Osteocyte (in vitro differentiated cells): ENCODE data around the gene GAL3ST1. TPM values are rescaled to one million over a fixed set of nuclear protein-coding genes. Genes with fewer than 3 reads are reported as not detected.

ENCODE experiments used
- DNase-seq: peaks from one replicate; pipeline ENCODE4 v3.0.0; 2021; ENCODE audit warnings: mixed read lengths; ENCODE audit not compliant: unreplicated experiment; ENCODE audit errors: extremely low spot score
- H3K27ac Mint-ChIP-seq: one replicate; pipeline ENCODE4 v1.8.0; 2021; ENCODE audit warnings: mild to moderate bottlenecking, mixed read lengths; ENCODE audit not compliant: unreplicated experiment
- H3K27me3 Mint-ChIP-seq: one replicate; pipeline ENCODE4 v1.8.0; 2021; ENCODE audit warnings: mixed read lengths; ENCODE audit not compliant: unreplicated experiment
- H3K36me3 Mint-ChIP-seq: one replicate; pipeline ENCODE4 v1.8.0; 2021; ENCODE audit warnings: mixed read lengths; ENCODE audit not compliant: unreplicated experiment
- H3K4me1 Mint-ChIP-seq: one replicate; pipeline ENCODE4 v1.8.0; 2021; ENCODE audit warnings: mixed read lengths; ENCODE audit not compliant: unreplicated experiment
- H3K4me3 Mint-ChIP-seq: one replicate; pipeline ENCODE4 v1.8.0; 2021; ENCODE audit warnings: mild to moderate bottlenecking, moderate library complexity, mixed read lengths; ENCODE audit not compliant: unreplicated experiment
- H3K9me3 Mint-ChIP-seq: one replicate; pipeline ENCODE4 v1.8.0; 2021; ENCODE audit warnings: mixed read lengths; ENCODE audit not compliant: unreplicated experiment
- CTCF ChIP-seq: fragments of 200-600 bp; sonication (generic); IDR thresholded peaks from 2 replicates; pipeline ENCODE4 v1.5.0; 2021; ENCODE audit warnings: antibody characterized with exemption, mild to moderate bottlenecking, moderate library complexity
- total RNA-seq: library from RNA; stranded (reverse); gene quantifications from 2 replicates; pipeline ENCODE4 v1.2.1, GENCODE V29; 2021

GAL3ST1 gene
- total RNA-seq, 1 donor from 2014 or later: 0.46 TPM

DNA sequence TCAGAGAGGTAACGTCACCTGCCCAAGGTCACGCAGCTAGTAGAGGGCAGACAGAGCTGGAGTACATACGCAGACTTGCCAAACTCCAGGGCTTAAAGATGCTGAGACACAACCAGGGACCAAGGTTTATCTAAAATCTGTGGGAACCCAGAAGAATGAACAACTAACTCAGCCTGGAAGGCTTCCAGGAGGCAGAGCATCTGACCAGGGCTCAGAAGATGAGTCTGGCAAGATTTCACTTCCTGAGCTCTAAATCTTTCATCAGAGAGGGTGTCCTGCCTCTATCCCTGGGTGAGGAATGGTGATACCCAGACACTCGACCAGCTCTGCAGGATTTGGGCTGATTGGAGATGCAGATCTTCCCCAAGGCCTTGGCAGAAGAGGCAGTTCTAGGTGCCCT, 9.1 kb downstream of the GAL3ST1 start:
- Mint-ChIP-seq H3K4me3 (no peak overlapping the region), H3K36me3 (no peaks in the 10 kb centered on the region), H3K9me3 (no peaks in the 10 kb centered on the region), H3K27ac (no peak overlapping the region), H3K27me3 (peaks cover 22% of the 10 kb centered on the region), H3K4me1 (peaks cover 6% of the 10 kb centered on the region)
- TF ChIP-seq CTCF: no peak
- no peak for DNase-seq

DNA sequence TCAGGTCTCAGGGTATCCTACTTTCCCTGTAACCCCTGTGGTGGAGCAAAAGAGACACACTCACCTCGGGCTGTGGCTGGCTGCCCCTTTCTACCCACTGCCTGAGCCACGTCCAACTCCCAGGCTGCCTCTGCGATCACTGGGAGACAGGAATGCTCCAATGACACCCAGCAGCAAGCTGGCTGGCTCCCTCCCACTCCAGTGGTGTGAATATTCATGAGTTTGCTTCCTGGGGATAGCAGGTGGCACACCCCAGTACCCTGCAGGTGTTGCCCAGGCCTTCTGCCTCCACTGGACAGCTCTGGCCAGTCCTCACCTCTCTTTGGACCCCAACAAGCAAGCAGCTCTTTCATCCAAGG, 9.7 kb downstream of the GAL3ST1 start:
- no peaks in the 10 kb centered on the region for H3K9me3 Mint-ChIP-seq
- peaks cover 6% of the 10 kb centered on the region for H3K4me1 Mint-ChIP-seq
- H3K27ac Mint-ChIP-seq: no peak overlapping the region
- no peaks in the 10 kb centered on the region for H3K36me3 Mint-ChIP-seq
- DNase-seq: no peak
- no peak for TF ChIP-seq CTCF
- no peak overlapping the region for H3K4me3 Mint-ChIP-seq
- H3K27me3 Mint-ChIP-seq: peaks cover 22% of the 10 kb centered on the region

GRCh38 chr22:30564045-30564760, 10.3 kb downstream of the GAL3ST1 start:
- Mint-ChIP-seq H3K9me3 (no peaks in the 10 kb centered on the region), H3K27me3 (peaks cover 21% of the 10 kb centered on the region), H3K27ac (no peak overlapping the region), H3K36me3 (no peaks in the 10 kb centered on the region), H3K4me1 (peaks cover 6% of the 10 kb centered on the region), H3K4me3 (no peak overlapping the region)
- no peak for DNase-seq
- no peak for TF ChIP-seq CTCF

DNA sequence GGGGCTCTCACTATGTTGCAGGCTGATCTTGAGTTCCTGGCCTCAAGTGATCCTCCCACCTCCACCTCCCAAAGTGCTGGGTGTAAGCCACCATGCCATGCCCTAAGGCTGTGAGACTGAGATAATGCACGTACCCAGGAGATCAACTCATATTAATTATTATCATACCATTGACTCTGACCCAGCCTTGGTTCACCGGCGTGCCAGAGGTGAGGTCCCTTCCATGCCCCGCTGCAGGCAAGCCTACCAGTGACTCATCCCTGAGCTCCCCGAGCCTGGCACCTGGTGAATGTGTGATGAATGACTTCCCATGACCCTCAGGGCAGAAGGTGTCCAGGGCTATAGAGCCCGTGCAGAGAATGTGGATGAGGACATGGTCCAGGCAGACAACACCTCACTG, 12.1 kb downstream of the GAL3ST1 start:
- Mint-ChIP-seq H3K9me3 (no peaks in the 10 kb centered on the region), H3K4me1 (peaks cover 6% of the 10 kb centered on the region), H3K27me3 (peaks cover 11% of the 10 kb centered on the region), H3K4me3 (no peak overlapping the region), H3K27ac (no peak overlapping the region), H3K36me3 (no peaks in the 10 kb centered on the region)
- no peak for TF ChIP-seq CTCF
- no peak for DNase-seq

DNA sequence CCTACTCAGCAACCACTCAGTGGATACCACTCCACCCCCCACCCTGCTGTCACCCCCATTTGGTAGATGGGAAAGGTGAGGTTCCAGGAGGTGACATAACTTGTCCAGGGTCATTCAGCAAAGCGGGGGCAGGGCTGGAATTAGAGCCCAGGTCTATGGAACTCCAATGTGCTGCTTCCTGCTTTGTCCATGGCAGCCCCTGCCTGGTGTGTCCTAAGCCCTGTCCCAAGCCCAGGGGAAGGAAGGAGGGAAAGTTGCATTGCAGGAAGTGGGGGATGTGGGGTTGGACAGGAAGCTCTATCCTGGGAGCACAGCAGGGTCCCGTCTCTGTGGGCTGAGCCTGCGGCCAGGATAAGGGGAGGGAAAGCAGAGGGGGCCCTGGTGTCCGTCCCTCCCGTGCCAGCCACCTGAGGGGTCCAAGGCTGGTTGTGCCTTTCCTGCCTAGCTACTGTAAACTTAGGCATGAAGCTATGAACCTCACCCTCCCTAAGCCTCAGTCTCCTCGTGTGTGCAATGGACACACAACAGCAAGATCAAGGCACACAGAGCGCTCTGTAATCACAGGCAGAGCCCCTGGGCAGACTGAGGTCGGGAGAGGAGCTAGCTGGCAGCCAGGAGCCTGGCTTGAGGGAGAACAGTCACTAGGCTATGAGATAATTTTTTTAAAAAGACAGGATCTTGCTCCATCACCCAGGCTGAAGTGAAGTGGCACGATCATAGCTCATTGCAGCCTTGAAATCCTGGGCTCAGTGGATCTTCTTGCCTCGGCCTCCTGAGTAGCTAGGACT, 12.9 kb downstream of the GAL3ST1 start:
- peaks cover 6% of the 10 kb centered on the region for H3K4me1 Mint-ChIP-seq
- no peak overlapping the region for H3K27ac Mint-ChIP-seq
- H3K36me3 Mint-ChIP-seq: no peaks in the 10 kb centered on the region
- no peak for TF ChIP-seq CTCF
- no peak for DNase-seq
- H3K27me3 Mint-ChIP-seq: peaks cover 8% of the 10 kb centered on the region
- no peak overlapping the region for H3K4me3 Mint-ChIP-seq
- no peaks in the 10 kb centered on the region for H3K9me3 Mint-ChIP-seq
